HG02852 (cell line): ENCODE results near the gene SAMSN1.

Experiments
- ATAC-seq: cut with Tn5 transposase; IDR thresholded peaks from one replicate; pipeline ENCODE4 v1.9.1; 2021; ENCODE audit warnings: mild to moderate bottlenecking, moderate library complexity; ENCODE audit not compliant: unreplicated experiment

The SAMSN1 gene

DNA sequence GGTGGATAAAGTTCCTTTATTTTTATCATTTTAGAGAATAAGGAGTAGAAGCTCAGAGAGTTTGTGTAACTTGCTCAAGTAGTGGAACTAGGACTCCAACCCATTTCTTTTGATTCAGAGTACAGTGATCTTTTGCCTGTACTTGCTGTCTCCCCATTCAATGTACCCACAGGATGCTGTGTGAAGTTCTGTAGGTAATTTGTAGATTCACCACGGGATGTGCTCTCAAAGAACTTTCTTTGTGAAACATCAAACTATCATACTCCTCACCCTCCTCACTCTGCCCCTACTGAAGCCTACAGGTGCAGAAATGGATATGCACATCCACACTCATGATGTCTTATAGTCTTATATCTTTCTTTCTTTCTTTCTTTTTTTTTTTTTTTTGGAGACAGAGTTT, 97.3 kb downstream of the SAMSN1 start:
- no peak for ATAC-seq

DNA sequence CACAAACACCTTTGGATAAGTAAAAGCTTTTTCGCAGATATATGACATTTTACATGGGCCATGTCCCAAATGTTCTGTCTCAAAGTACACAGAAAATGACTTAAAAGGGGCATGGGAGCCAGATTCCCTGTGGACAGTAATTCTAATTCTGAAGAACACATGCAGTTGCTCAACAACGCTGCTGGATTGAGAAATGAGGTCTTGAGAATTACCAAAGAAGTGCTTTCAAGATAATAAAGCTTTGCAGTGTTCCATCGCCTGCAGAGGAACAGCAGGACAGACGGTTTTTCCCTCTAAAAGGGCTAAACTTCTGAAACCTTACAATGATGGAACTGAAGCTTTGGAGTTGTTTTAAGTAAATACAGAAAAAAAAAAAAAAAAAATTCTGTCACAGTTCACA, 107.9 kb downstream of the SAMSN1 start:
- ATAC-seq = no peak

DNA sequence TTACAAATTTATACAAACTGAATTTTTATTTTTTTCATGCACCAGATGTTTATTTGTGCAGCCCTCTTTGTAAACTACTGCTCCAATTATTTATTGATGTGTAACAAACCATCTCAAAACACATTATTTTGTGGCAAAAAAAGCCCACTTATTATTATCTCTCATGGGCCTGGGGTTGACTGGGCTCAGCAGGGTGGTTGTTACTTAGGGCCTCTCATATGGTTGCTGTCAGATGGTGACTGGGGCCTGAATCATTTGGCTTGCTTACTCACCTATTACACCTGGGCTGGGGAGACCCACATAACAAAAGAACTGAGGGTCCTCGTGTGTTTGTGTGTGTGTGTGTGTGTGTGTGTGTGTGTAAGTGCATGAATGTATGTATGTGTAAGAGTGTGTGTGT, 110.7 kb downstream of the SAMSN1 start:
- ATAC-seq = no peak
